ENCODE results near the gene BACE1-AS.
"Not testable (repeated sequence)": the region's sequence is repeated elsewhere in the genome, so short reads cannot be mapped to it uniquely, and the experiment has no call there.

Gene BACE1-AS

GRCh38 chr11:117315285-117316196 is 24.4 kb downstream of the BACE1-AS start:
- Histone ChIP-seq H2AFZ (ENCODE audit: low read depth, low read length) (peak overlapping the region; percentile 46), H3K4me3 (ENCODE audit: low read length) (peak overlapping the region; percentile 50), H3K9me3 (ENCODE audit: low read length) (no peaks in the 10 kb centered on the region), H3K27me3 (ENCODE audit: insufficient read depth, low read length) (no peaks in the 10 kb centered on the region), H3K4me1 (ENCODE audit: insufficient read depth, low read length) (peaks cover 19% of the 10 kb centered on the region), H3K36me3 (ENCODE audit: insufficient read depth, low read length) (no peaks in the 10 kb centered on the region)

DNA sequence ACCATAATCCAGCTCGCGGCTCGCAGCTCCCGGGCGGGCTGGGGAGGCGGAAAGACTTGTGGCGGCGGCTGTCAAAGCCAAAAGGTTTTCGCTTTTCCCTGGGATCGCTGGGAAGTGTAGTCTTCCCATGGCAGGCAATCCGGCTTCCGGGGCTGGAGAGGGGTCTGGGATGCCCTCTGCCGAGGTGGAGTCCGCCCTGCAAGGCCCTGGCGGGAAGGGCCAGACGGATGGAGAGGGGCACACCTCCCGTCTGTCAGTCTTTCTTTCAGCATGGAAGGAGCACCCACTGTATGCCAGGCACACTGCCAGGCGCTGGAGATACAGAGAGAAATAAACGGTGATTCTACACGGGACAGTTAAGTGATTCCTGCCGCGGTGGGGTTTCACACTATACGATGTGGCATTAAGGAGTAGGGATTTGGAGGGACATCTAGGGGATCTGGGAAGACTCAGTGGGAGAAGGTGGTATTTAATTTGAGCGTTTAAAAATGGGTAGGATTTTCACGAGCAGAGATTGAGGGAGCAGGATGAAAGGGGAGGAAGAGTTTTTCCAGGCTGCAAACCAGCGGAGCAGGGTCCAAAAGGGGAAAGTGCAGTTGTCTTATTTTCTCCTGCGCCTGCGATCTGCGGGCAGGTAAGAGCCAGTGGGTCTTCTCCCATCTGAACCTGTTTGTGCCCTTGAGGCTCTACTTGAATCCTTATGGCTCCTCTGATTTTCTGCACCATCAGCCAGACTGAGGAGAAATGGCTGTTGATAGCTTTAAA is 25.2 kb downstream of the BACE1-AS start, which contains the start of gene BACE1:
Gene BACE1, minus strand, starts transcription at position 60 of the 765 bp plus-strand sequence. CDS start 461 bp downstream, outside the sequence.
- Histone ChIP-seq H3K27me3 (ENCODE audit: insufficient read depth, low read length) (no peaks in the 10 kb centered on the region), H3K36me3 (ENCODE audit: insufficient read depth, low read length) (no peaks in the 10 kb centered on the region), H2AFZ (ENCODE audit: low read depth, low read length) (peak within 1 kb of the TSS; percentile 46), H3K4me1 (ENCODE audit: insufficient read depth, low read length) (peaks cover 19% of the 10 kb centered on the region), H3K4me3 (ENCODE audit: low read length) (peak within 1 kb of the TSS; percentile 50), H3K9me3 (ENCODE audit: low read length) (no peaks in the 10 kb centered on the region)

DNA sequence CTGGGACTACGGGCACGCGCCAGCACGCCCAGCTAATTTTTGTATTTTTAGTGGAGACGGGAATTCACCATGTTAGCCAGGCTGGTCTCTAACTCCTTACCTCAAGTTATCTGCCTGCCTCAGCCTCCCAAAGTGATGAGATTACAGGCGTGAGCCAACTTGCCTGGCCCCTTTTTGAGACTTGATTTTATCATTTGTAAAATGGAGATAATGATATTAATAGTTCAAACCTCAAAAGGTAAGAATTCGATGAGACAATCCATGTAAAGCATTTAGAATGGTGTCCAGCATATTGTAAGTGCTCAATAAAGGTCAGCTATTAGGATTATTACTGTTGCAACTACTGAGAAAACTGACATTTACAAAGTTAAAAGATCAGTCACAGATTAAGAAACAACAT is 27.6 kb downstream of the BACE1-AS start:
- no peaks in the 10 kb centered on the region for H3K9me3 ChIP-seq (ENCODE audit: low read length)
- H3K4me1 ChIP-seq (ENCODE audit: insufficient read depth, low read length), result peaks cover 19% of the 10 kb centered on the region
- H3K36me3 ChIP-seq (ENCODE audit: insufficient read depth, low read length), result no peaks in the 10 kb centered on the region
- H3K4me3 ChIP-seq (ENCODE audit: low read length), result no peak overlapping the region
- no peak overlapping the region for H2AFZ ChIP-seq (ENCODE audit: low read depth, low read length)
- H3K27me3 ChIP-seq (ENCODE audit: insufficient read depth, low read length), result no peaks in the 10 kb centered on the region

GRCh38 chr11:117319214-117319840 is 28.2 kb downstream of the BACE1-AS start:
- peaks cover 17% of the 10 kb centered on the region for H3K4me1 ChIP-seq (ENCODE audit: insufficient read depth, low read length)
- no peaks in the 10 kb centered on the region for H3K9me3 ChIP-seq (ENCODE audit: low read length)
- no peak overlapping the region for H2AFZ ChIP-seq (ENCODE audit: low read depth, low read length)
- H3K4me3 ChIP-seq (ENCODE audit: low read length), result no peak overlapping the region
- H3K27me3 ChIP-seq (ENCODE audit: insufficient read depth, low read length), result no peaks in the 10 kb centered on the region
- no peaks in the 10 kb centered on the region for H3K36me3 ChIP-seq (ENCODE audit: insufficient read depth, low read length)

GRCh38 chr11:117327255-117327566 is 36.1 kb downstream of the BACE1-AS start:
- not testable (repeated sequence) for H3K9me3 ChIP-seq (ENCODE audit: low read length); H3K36me3 ChIP-seq (ENCODE audit: insufficient read depth, low read length); H2AFZ ChIP-seq (ENCODE audit: low read depth, low read length); H3K27me3 ChIP-seq (ENCODE audit: insufficient read depth, low read length); H3K4me1 ChIP-seq (ENCODE audit: insufficient read depth, low read length)
- peak overlapping the region; percentile 71 for H3K4me3 ChIP-seq (ENCODE audit: low read length)

- Histone ChIP-seq H3K4me3 (ENCODE audit: low read length) (peak within 1 kb of the TSS; percentile 71), H2AFZ (ENCODE audit: low read depth, low read length) (peak within 1 kb of the TSS; percentile 83), H3K4me1 (ENCODE audit: insufficient read depth, low read length) (peaks cover 9% of the 10 kb centered on the region), H3K36me3 (ENCODE audit: insufficient read depth, low read length) (no peaks in the 10 kb centered on the region), H3K27me3 (ENCODE audit: insufficient read depth, low read length) (no peaks in the 10 kb centered on the region), H3K9me3 (ENCODE audit: low read length) (no peaks in the 10 kb centered on the region)
Measured at GRCh38 chr11:117327567-117328374, 36.6 kb downstream of the BACE1-AS start, which contains the start of gene CEP164. TSS of gene CEP164 (plus strand) at chr11:117327854. CDS start at chr11:117338587, 10,733 bp downstream.

- Histone ChIP-seq H3K36me3 (ENCODE audit: insufficient read depth, low read length) (no peaks in the 10 kb centered on the region), H3K9me3 (ENCODE audit: low read length) (no peaks in the 10 kb centered on the region), H3K27me3 (ENCODE audit: insufficient read depth, low read length) (no peaks in the 10 kb centered on the region), H2AFZ (ENCODE audit: low read depth, low read length) (peak overlapping the region; percentile 83), H3K4me3 (ENCODE audit: low read length) (peak overlapping the region; percentile 71), H3K4me1 (ENCODE audit: insufficient read depth, low read length) (peaks cover 9% of the 10 kb centered on the region)
Measured at GRCh38 chr11:117328375-117329010, 37.3 kb downstream of the BACE1-AS start.

GRCh38 chr11:117332843-117333242 is 41.7 kb downstream of the BACE1-AS start:
- Histone ChIP-seq H3K9me3 (ENCODE audit: low read length) (no peaks in the 10 kb centered on the region), H3K36me3 (ENCODE audit: insufficient read depth, low read length) (no peaks in the 10 kb centered on the region), H3K4me1 (ENCODE audit: insufficient read depth, low read length) (peaks cover 9% of the 10 kb centered on the region), H3K27me3 (ENCODE audit: insufficient read depth, low read length) (no peaks in the 10 kb centered on the region), H3K4me3 (ENCODE audit: low read length) (no peak overlapping the region), H2AFZ (ENCODE audit: low read depth, low read length) (no peak overlapping the region)

- no peaks in the 10 kb centered on the region for H3K9me3 ChIP-seq (ENCODE audit: low read length)
- H2AFZ ChIP-seq (ENCODE audit: low read depth, low read length), result no peak overlapping the region
- peaks cover 1% of the 10 kb centered on the region for H3K36me3 ChIP-seq (ENCODE audit: insufficient read depth, low read length)
- H3K27me3 ChIP-seq (ENCODE audit: insufficient read depth, low read length), result no peaks in the 10 kb centered on the region
- peaks cover 6% of the 10 kb centered on the region for H3K4me1 ChIP-seq (ENCODE audit: insufficient read depth, low read length)
- H3K4me3 ChIP-seq (ENCODE audit: low read length), result no peak overlapping the region
Measured at GRCh38 chr11:117333917-117334316, 42.8 kb downstream of the BACE1-AS start.

- Histone ChIP-seq H3K36me3 (ENCODE audit: insufficient read depth, low read length) (peaks cover 5% of the 10 kb centered on the region), H2AFZ (ENCODE audit: low read depth, low read length) (no peak overlapping the region), H3K4me1 (ENCODE audit: insufficient read depth, low read length) (no peaks in the 10 kb centered on the region), H3K9me3 (ENCODE audit: low read length) (no peaks in the 10 kb centered on the region), H3K27me3 (ENCODE audit: insufficient read depth, low read length) (no peaks in the 10 kb centered on the region), H3K4me3 (ENCODE audit: low read length) (no peak overlapping the region)
Measured at GRCh38 chr11:117334896-117335295, 43.8 kb downstream of the BACE1-AS start.

- Histone ChIP-seq H3K4me3 (ENCODE audit: low read length) (no peak overlapping the region), H3K27me3 (ENCODE audit: insufficient read depth, low read length) (no peaks in the 10 kb centered on the region), H3K36me3 (ENCODE audit: insufficient read depth, low read length) (peaks cover 9% of the 10 kb centered on the region), H3K9me3 (ENCODE audit: low read length) (no peaks in the 10 kb centered on the region), H3K4me1 (ENCODE audit: insufficient read depth, low read length) (no peaks in the 10 kb centered on the region), H2AFZ (ENCODE audit: low read depth, low read length) (no peak overlapping the region)
Measured at GRCh38 chr11:117335399-117335798, 44.3 kb downstream of the BACE1-AS start.

GRCh38 chr11:117337076-117337475 is 45.9 kb downstream of the BACE1-AS start:
- no peaks in the 10 kb centered on the region for H3K9me3 ChIP-seq (ENCODE audit: low read length)
- no peaks in the 10 kb centered on the region for H3K27me3 ChIP-seq (ENCODE audit: insufficient read depth, low read length)
- no peak overlapping the region for H2AFZ ChIP-seq (ENCODE audit: low read depth, low read length)
- peaks cover 15% of the 10 kb centered on the region for H3K36me3 ChIP-seq (ENCODE audit: insufficient read depth, low read length)
- no peaks in the 10 kb centered on the region for H3K4me1 ChIP-seq (ENCODE audit: insufficient read depth, low read length)
- H3K4me3 ChIP-seq (ENCODE audit: low read length), result no peak overlapping the region

All from neuron (in vitro differentiated cells).